Sigmoid colon (tissue), 7 donors: ENCODE data around the gene HTR6. TPM values are rescaled to one million over a fixed set of nuclear protein-coding genes. Genes with fewer than 3 reads are reported as not detected.

Experiments used
- DNase-seq: peaks from one replicate; pipeline ENCODE4 v3.0.0-alpha.2; 2019
- H3K27ac ChIP-seq, 4 donors: fragments of 200-600 bp; sonication (generic); one replicate each; pipeline ENCODE4 v1.5.1; 2016 to 2019; ENCODE audit warnings: mild to moderate bottlenecking in 1 of 4
- H3K27me3 ChIP-seq, 3 donors: fragments of 200-600 bp; sonication (generic); one replicate each; pipeline ENCODE4 v1.5.1; 2019; ENCODE audit warnings: mild to moderate bottlenecking in 1 of 3
- H3K36me3 ChIP-seq, 4 donors: fragments of 200-600 bp; sonication (generic); one replicate each; pipeline ENCODE4 v1.5.1; 2016 to 2019
- H3K4me1 ChIP-seq, 4 donors: fragments of 200-600 bp; sonication (generic); one replicate each; pipeline ENCODE4 v1.5.1; 2017 to 2019
- H3K4me3 ChIP-seq, 4 donors: fragments of 200-600 bp; sonication (generic); one replicate each; pipeline ENCODE4 v1.5.1; 2017 to 2019; ENCODE audit warnings: mild to moderate bottlenecking in 2 of 4, moderate library complexity in 1 of 4
- H3K9me3 ChIP-seq, 4 donors: fragments of 200-600 bp in 3 of 4; sonication (generic) in 3 of 4; one replicate each; pipeline versions ENCODE4 v1.5.1 to v1.6.1; 2013 to 2019
- EP300 ChIP-seq, 4 donors: sonication (generic); formaldehyde crosslinking; IDR thresholded peaks; one replicate each; pipeline ENCODE4 v1.6.1; 2017; ENCODE audit warnings: antibody characterized with exemption in 4 of 4
- POLR2A ChIP-seq, 2 donors: fragments of 450-650 bp; IDR thresholded peaks; one replicate each; pipeline ENCODE4 v1.6.1; 2016; ENCODE audit warnings: antibody characterized with exemption in 2 of 2, mild to moderate bottlenecking in 2 of 2, moderate library complexity in 2 of 2
- POLR2AphosphoS5 ChIP-seq, 4 donors: sonication (generic); formaldehyde crosslinking; IDR thresholded peaks; one replicate each; pipeline ENCODE4 v1.6.1; 2017; ENCODE audit warnings: antibody characterized with exemption in 4 of 4
- WGBS, 2 donors: extraction: QIAGEN DNeasy Blood & Tissue Kit; methylation state at CpG; one replicate each; pipeline ENCODE4 v1.1.7; 2013; 5-methylcytosine and 5-hydroxymethylcytosine counted together
- intact Hi-C: fragments of 100-400 bp; cut with DNase I; formaldehyde crosslinking; loops from one replicate; pipeline ENCODE4 v1.15.1; 2023
- polyA plus RNA-seq, 3 donors: library from polyadenylated mRNA; stranded (reverse); fragments of 200-250 nt; gene quantifications; one replicate each; pipeline ENCODE4 v1.2.3, GENCODE V29; 2013
- total RNA-seq, 4 donors: library from RNA; depleted of rRNA; stranded (reverse); fragments of >200 nt; gene quantifications; one replicate each; pipeline ENCODE4 v1.1.0, GENCODE V29; 2016
- TF ChIP-seq, protein P1 (sequence below), 4 experiments: fragments of 450-650 bp in 3 of 4; fragments of 200-600 bp in 1 of 4; IDR thresholded peaks; one replicate each; pipeline ENCODE4 v1.5.1; 2016 to 2019; ENCODE audit warnings: antibody characterized with exemption in 4 of 4, mild to moderate bottlenecking in 3 of 4, moderate library complexity in 2 of 4
- donor health status: healthy with polysubstance abuse.
- donor health status: Bipolar disorder and iron deficiency.
- donor health status: healthy.

The HTR6 gene
- total and polyA plus RNA-seq, 7 donors, result 0.15 TPM; not detected in 6

DNA sequence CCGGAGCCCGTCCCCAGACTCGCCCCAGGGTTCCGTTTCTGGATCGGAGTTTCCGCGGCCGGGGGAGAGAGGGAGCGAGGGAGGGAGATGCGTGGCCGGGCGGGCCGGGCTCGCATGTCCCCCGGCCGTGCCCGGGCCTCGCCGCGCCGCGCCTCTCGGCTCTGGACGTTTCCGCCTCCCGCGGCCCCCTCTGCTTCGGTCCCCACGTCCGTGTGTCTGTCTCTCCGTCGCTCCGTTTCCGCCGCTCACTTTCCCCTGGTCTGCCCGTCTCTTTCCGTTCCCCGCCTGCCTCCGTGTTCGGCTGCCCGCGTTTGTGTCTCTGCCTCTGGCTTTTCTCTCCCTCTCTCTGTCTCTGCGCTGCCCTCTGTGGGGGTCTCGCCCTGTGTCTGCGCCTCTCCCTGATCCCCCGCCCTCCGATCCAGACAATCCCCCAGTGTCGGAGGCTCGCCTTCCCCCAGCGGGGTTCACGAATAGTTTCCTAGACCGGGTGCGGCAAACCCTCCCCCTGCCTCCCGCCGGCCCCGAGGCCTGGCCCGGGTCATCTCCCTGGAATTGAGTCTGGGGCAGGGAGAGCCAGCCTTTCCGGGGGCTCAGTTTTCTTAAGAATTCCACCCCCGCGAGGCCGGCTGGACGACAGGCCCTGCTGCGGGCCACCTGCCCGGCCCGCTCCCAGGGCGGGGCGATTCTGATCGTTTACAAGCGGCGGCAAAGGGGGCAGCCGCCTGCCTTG, 19.8 kb upstream of the HTR6 start:
- H3K27ac ChIP-seq, result peak overlapping the region; percentile 93 to 97 (median 94)
- H3K36me3 ChIP-seq, result no peaks in the 10 kb centered on the region
- H3K4me3 ChIP-seq, result peak overlapping the region; percentile 75 to 89 (median 84)
- WGBS, 2 donors, result 1 to 3% methylated on average over 71 of the region's 71 CpGs
- intact Hi-C loops, result loop anchor here (2.0 to 5.0 kb wide), 3 partner anchors 48 to 393 kb away; partner anchors contain the start of genes CAPZB, EMC1 and MRTO4
- no peaks in the 10 kb centered on the region for H3K9me3 ChIP-seq
- DNase-seq, result no peak
- H3K27me3 ChIP-seq, result no peaks in the 10 kb centered on the region
- H3K4me1 ChIP-seq, result peaks cover 0 to 56% (median 45%) of the 10 kb centered on the region in 4 donors
- TF ChIP-seq POLR2A (IDR thresholded peaks at IDR 0.05), result peak in 1 of 2 donors; percentile 27
- peak in 3 of 4 donors; percentile 24 to 36 (median 27) for TF ChIP-seq POLR2AphosphoS5 (IDR thresholded peaks at IDR 0.05)
- no peak for TF ChIP-seq EP300 (IDR thresholded peaks at IDR 0.05)

GRCh38 chr1:19645411-19646251, 19.0 kb upstream of the HTR6 start:
- TF ChIP-seq POLR2A (IDR thresholded peaks at IDR 0.05) (no peak), POLR2AphosphoS5 (IDR thresholded peaks at IDR 0.05) (peak in 1 of 4 donors; percentile 4), EP300 (IDR thresholded peaks at IDR 0.05) (no peak)
- TF ChIP-seq, protein P1, sequence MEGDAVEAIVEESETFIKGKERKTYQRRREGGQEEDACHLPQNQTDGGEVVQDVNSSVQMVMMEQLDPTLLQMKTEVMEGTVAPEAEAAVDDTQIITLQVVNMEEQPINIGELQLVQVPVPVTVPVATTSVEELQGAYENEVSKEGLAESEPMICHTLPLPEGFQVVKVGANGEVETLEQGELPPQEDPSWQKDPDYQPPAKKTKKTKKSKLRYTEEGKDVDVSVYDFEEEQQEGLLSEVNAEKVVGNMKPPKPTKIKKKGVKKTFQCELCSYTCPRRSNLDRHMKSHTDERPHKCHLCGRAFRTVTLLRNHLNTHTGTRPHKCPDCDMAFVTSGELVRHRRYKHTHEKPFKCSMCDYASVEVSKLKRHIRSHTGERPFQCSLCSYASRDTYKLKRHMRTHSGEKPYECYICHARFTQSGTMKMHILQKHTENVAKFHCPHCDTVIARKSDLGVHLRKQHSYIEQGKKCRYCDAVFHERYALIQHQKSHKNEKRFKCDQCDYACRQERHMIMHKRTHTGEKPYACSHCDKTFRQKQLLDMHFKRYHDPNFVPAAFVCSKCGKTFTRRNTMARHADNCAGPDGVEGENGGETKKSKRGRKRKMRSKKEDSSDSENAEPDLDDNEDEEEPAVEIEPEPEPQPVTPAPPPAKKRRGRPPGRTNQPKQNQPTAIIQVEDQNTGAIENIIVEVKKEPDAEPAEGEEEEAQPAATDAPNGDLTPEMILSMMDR (IDR thresholded peaks at IDR 0.05), result no peak
- DNase-seq, result no peak
- Histone ChIP-seq H3K9me3 (no peaks in the 10 kb centered on the region), H3K36me3 (no peaks in the 10 kb centered on the region), H3K27me3 (no peaks in the 10 kb centered on the region), H3K27ac (peak overlapping the region; percentile 93 to 97 (median 94)), H3K4me3 (peak overlapping the region; percentile 75 to 89 (median 84)), H3K4me1 (peaks cover 0 to 64% (median 51%) of the 10 kb centered on the region in 4 donors)
- 9 to 39% methylated on average over 30 of the region's 30 CpGs for WGBS, 2 donors
- intact Hi-C loops, result loop anchor here (2.0 to 5.0 kb wide), 2 partner anchors 161 to 393 kb away; partner anchors contain the start of genes CAPZB, EMC1 and MRTO4

DNA sequence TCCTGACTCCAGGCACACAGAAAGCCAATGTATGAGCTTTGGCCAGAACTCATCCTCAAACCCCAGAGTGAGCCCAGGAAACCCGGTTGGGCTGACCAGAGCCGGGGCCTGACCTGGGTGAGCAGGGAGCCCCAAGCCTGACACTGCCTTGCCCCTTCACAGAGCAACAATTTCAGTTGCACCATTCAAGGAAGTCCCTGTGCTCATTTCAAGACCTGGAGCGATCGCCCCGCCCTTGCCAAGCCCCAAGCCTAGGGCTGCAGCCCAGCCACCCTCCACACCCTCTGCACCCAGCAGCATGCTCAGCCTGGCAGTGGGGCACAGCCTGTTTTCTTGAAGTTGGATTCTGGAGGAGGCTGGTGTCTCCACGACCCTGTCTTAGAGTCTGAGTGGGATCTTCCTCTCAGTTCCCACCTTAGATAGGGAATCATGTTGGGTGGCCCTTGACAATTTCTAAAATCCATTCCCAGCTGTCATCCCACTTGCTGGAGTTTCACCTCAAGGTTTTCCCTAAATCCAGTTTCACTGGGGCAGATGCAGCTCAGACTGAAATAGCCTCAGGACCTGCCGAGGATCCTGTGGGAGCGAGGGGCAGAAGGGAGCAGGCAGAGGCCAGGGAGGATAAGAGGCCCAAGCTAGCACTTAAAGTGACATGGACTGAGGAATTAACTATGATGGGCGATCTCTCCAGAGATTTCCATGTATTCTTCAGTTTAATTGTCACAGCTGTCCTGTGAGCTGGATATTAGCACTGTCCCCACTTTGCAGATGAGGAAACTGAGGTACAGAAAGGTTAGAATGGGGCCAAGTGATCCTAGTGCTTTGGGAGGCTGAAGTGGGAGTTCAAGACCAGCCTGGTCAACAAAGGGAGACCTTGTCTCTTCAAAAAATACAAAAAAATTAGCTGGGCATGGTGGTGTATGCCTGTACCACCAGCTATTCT, 18.0 kb upstream of the HTR6 start:
- TF ChIP-seq EP300 (IDR thresholded peaks at IDR 0.05), result no peak
- peak in 1 of 2 donors; percentile 35 for TF ChIP-seq POLR2A (IDR thresholded peaks at IDR 0.05)
- Histone ChIP-seq H3K36me3 (no peaks in the 10 kb centered on the region), H3K27ac (peak overlapping the region; percentile 93 to 97 (median 94)), H3K9me3 (no peaks in the 10 kb centered on the region), H3K4me1 (peaks cover 0 to 74% (median 58%) of the 10 kb centered on the region in 4 donors), H3K4me3 (peak overlapping the region; percentile 75 to 89 (median 84)), H3K27me3 (no peaks in the 10 kb centered on the region)
- DNase-seq, result no peak
- WGBS, 2 donors, result 18 to 67% methylated on average over 9 of the region's 9 CpGs
- intact Hi-C loops, result loop anchor here (5.0 kb wide), 1 partner anchor 394 kb away; the partner anchor contains the start of genes EMC1 and MRTO4

DNA sequence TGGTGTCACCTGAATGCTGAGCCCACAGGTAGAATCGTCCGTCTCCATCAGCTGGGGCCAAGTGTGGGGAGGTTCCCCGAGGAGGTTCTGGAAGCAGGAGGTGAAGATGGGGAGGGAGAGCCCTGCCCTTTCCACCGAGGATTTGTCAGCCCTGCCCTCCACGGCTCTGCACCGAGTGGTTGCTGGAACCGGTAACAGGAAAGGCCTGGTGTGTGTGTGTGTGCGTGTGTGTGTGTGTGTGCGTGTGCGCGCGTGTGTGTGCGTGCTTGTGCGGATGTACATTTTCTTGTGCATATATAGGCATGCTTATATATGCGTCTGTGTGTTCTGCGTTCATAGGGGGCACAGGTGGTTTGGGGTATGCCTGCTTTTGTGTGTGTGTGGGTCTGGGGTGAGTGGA, 17.0 kb upstream of the HTR6 start:
- peaks cover 0 to 74% (median 61%) of the 10 kb centered on the region in 4 donors for H3K4me1 ChIP-seq
- 13 to 25% methylated on average over 16 of the region's 16 CpGs for WGBS, 2 donors
- TF ChIP-seq POLR2AphosphoS5 (IDR thresholded peaks at IDR 0.05) (no peak), EP300 (IDR thresholded peaks at IDR 0.05) (no peak), POLR2A (IDR thresholded peaks at IDR 0.05) (no peak)
- TF ChIP-seq, protein P1 (IDR thresholded peaks at IDR 0.05), result no peak
- no peak for DNase-seq
- H3K9me3 ChIP-seq, result no peaks in the 10 kb centered on the region
- no peaks in the 10 kb centered on the region for H3K36me3 ChIP-seq
- intact Hi-C loops, result loop anchor here (5.0 kb wide), 1 partner anchor 395 kb away; the partner anchor contains the start of genes EMC1 and MRTO4
- H3K4me3 ChIP-seq, result peak overlapping the region in 3 of 4 donors; percentile 4 to 80 (median 75)
- no peaks in the 10 kb centered on the region for H3K27me3 ChIP-seq
- peak overlapping the region; percentile 93 to 97 (median 94) for H3K27ac ChIP-seq

- H3K36me3 ChIP-seq, result no peaks in the 10 kb centered on the region
- DNase-seq, result no peak
- TF ChIP-seq EP300 (IDR thresholded peaks at IDR 0.05) (no peak), POLR2AphosphoS5 (IDR thresholded peaks at IDR 0.05) (no peak), POLR2A (IDR thresholded peaks at IDR 0.05) (no peak)
- TF ChIP-seq, protein P1 (IDR thresholded peaks at IDR 0.05), result no peak
- H3K4me3 ChIP-seq, result peak overlapping the region in 2 of 4 donors; percentile 1 to 80
- H3K27ac ChIP-seq, result peak overlapping the region; percentile 93 to 97 (median 94)
- peaks cover 0 to 69% (median 60%) of the 10 kb centered on the region in 4 donors for H3K4me1 ChIP-seq
- H3K27me3 ChIP-seq, result no peaks in the 10 kb centered on the region
- H3K9me3 ChIP-seq, result no peaks in the 10 kb centered on the region
- intact Hi-C loops, result loop anchor here (5.0 kb wide), 1 partner anchor 396 kb away; the partner anchor contains the start of genes EMC1 and MRTO4
- WGBS, 2 donors, result 18 to 59% methylated on average over 14 of the region's 14 CpGs
Observed at GRCh38 chr1:19648239-19648638, 16.4 kb upstream of the HTR6 start.
